SU-DHL-6 (cell line): ENCODE measurements around the gene BEST2.

Experiments
- CTCF ChIP-seq: fragments of 200-600 bp; sonication (generic); IDR thresholded peaks from one replicate; pipeline ENCODE4 v1.5.1; 2017; ENCODE audit warnings: antibody characterized with exemption, mild to moderate bottlenecking, low read length, moderate library complexity; ENCODE audit not compliant: insufficient read depth, poor library complexity, severe bottlenecking
- EZH2phosphoT487 ChIP-seq: fragments of 200-600 bp; sonication (generic), shearing (Covaris generic); conservative IDR thresholded peaks from 2 replicates; pipeline ENCODE4 v1.6.1; 2018; ENCODE audit warnings: mild to moderate bottlenecking, antibody characterized with exemption, low read length, moderate library complexity, mixed read lengths

- TF ChIP-seq CTCF (no peak), EZH2phosphoT487 (no peak)
These were observed 45.8 kb upstream of the BEST2 start for GRCh38 chr19:12705654-12706331.
